Measurements from ENCODE around the gene SLC1A3. TPM values are rescaled to one million over a fixed set of nuclear protein-coding genes. Genes with fewer than 3 reads are reported as not detected.

SLC1A3 gene
- total and polyA plus RNA-seq, 10 of the 15 experiments (the other 5 are each of a cell fraction or from before 2014, with no cell fraction given): 0.23 to 4.4 (median 3.3) TPM

DNA sequence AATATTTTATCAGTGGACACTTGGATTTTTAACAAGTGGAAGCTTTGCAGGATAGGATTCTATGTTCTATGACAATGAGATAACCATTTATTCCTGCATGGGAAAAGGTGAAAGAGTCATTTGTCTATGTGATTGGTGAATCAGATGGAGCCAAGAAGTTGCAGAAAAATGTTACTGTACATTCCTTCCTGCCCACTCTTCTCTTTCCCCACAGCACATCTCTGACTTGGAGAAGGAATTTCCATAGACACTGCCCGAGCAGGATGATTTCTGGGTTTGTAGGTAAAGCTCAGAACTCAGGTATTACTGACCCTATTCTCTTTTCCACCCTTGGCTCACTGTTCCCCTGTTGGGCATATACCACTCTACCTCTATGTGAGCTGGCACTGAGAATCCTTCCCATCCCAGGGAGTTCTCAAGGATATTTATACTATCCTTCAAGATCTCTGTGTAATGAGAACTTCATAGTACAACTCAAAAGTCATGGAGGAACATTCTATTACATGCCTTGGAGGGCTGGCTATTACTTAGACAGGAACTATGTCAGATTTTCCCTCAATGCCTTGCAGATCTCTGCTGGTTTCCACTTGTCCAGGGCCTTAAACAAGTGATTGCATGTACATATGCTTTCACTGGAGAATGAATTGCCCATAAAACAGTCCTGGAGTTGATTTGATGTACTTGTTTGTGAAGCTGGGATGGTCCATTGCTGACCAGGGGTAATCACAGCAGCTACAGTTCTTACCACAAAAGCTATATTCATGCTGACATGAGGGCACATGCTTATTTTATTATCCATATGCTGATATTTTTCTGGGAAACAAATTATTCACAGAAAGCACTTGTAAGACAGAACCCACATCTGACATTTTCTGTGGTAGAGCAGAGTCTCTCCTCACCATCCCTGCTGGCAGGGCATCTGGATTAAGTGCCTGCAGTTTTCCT lies 24.1 kb downstream of the SLC1A3 start:
- ChIA-PET RAD21 (ENCODE audit: unreplicated experiment) (no interaction called here), CTCF (no interaction called here)
- in situ Hi-C loops (cut with MboI): no loop called here
- no peak for TF ChIP-seq CREB1 (IDR thresholded peaks at IDR 0.05; ENCODE audit: low read depth)
- TF ChIP-seq, protein P1, sequence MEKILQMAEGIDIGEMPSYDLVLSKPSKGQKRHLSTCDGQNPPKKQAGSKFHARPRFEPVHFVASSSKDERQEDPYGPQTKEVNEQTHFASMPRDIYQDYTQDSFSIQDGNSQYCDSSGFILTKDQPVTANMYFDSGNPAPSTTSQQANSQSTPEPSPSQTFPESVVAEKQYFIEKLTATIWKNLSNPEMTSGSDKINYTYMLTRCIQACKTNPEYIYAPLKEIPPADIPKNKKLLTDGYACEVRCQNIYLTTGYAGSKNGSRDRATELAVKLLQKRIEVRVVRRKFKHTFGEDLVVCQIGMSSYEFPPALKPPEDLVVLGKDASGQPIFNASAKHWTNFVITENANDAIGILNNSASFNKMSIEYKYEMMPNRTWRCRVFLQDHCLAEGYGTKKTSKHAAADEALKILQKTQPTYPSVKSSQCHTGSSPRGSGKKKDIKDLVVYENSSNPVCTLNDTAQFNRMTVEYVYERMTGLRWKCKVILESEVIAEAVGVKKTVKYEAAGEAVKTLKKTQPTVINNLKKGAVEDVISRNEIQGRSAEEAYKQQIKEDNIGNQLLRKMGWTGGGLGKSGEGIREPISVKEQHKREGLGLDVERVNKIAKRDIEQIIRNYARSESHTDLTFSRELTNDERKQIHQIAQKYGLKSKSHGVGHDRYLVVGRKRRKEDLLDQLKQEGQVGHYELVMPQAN (conservative IDR thresholded peaks at IDR 0.05): no peak
- no peak for TF ChIP-seq ZBTB4 (CRISPR knock-in tag; IDR thresholded peaks at IDR 0.05)
- no peak for TF ChIP-seq MTA2 (IDR thresholded peaks at IDR 0.05; ENCODE audit: low read depth)
- TF ChIP-seq DPF2 (IDR thresholded peaks at IDR 0.05): no peak
- no peak for TF ChIP-seq SPI1 (IDR thresholded peaks at IDR 0.05; ENCODE audit: borderline replicate concordance, insufficient read depth, low read depth, low read length)
- TF ChIP-seq CHD2 (IDR thresholded peaks at IDR 0.05; ENCODE audit: borderline replicate concordance, low read depth, low read length): no peak
- no peak for TF ChIP-seq GATAD2B (conservative IDR thresholded peaks at IDR 0.05; ENCODE audit: low read depth)
- no peak for TF ChIP-seq CHD4 (IDR thresholded peaks at IDR 0.05)
- TF ChIP-seq TARDBP (IDR thresholded peaks at IDR 0.05; ENCODE audit: borderline replicate concordance): no peak
- TF ChIP-seq SIX5 (IDR thresholded peaks at IDR 0.05; ENCODE audit: low read depth, low read length, severe bottlenecking): no peak
- no peak for TF ChIP-seq E2F4 (IDR thresholded peaks at IDR 0.05; ENCODE audit: low read depth, low read length)
- TF ChIP-seq, protein P2, sequence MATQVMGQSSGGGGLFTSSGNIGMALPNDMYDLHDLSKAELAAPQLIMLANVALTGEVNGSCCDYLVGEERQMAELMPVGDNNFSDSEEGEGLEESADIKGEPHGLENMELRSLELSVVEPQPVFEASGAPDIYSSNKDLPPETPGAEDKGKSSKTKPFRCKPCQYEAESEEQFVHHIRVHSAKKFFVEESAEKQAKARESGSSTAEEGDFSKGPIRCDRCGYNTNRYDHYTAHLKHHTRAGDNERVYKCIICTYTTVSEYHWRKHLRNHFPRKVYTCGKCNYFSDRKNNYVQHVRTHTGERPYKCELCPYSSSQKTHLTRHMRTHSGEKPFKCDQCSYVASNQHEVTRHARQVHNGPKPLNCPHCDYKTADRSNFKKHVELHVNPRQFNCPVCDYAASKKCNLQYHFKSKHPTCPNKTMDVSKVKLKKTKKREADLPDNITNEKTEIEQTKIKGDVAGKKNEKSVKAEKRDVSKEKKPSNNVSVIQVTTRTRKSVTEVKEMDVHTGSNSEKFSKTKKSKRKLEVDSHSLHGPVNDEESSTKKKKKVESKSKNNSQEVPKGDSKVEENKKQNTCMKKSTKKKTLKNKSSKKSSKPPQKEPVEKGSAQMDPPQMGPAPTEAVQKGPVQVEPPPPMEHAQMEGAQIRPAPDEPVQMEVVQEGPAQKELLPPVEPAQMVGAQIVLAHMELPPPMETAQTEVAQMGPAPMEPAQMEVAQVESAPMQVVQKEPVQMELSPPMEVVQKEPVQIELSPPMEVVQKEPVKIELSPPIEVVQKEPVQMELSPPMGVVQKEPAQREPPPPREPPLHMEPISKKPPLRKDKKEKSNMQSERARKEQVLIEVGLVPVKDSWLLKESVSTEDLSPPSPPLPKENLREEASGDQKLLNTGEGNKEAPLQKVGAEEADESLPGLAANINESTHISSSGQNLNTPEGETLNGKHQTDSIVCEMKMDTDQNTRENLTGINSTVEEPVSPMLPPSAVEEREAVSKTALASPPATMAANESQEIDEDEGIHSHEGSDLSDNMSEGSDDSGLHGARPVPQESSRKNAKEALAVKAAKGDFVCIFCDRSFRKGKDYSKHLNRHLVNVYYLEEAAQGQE (IDR thresholded peaks at IDR 0.05; ENCODE audit: low read depth, low read length): no peak

More for the DNA sequence above, 24.1 kb downstream of the SLC1A3 start:
- Histone ChIP-seq H3K9ac (ENCODE audit: control insufficient read depth, insufficient read depth, low read length) (no peak overlapping the region), H3K79me2 (ENCODE audit: control insufficient read depth, insufficient read depth, low read length) (no peaks in the 10 kb centered on the region), H3K27ac (ENCODE audit: control insufficient read depth, insufficient read depth) (no peak overlapping the region), H3K4me2 (ENCODE audit: control insufficient read depth, insufficient read depth) (no peak overlapping the region), H3K36me3 (ENCODE audit: control insufficient read depth in 2 of 2, insufficient read depth in 2 of 2, low read length in 1 of 2) (no peaks in the 10 kb centered on the region), H3K9me3 (replicated peaks; ENCODE audit: control insufficient read depth, insufficient read depth, low read length) (no peaks in the 10 kb centered on the region), H3K4me3 (no peak overlapping the region), H4K20me1 (ENCODE audit: control insufficient read depth, insufficient read depth) (no peaks in the 10 kb centered on the region), H3K4me1 (ENCODE audit: control insufficient read depth, insufficient read depth, low read length) (no peaks in the 10 kb centered on the region), H3K27me3 (replicated peaks in 1 of 2; ENCODE audit: control insufficient read depth in 2 of 2, insufficient read depth in 2 of 2, low read length in 1 of 2) (no peaks in the 10 kb centered on the region), H2AFZ (ENCODE audit: control insufficient read depth, low read depth, low read length) (no peak overlapping the region)
- no TSS peak for BruUV-seq (replicated peaks)
- DNase-seq (ENCODE audit: low read depth, low spot score): no peak
- 0% methylated on average over 1 of the region's 1 CpG for WGBS (ENCODE audit: insufficient coverage, insufficient replicate concordance, low lambda C conversion rate, missing lambda C conversion rate)
- ChIA-PET POLR2A (no interaction called here), SMC1A (ENCODE audit: uncharacterized antibody, unreplicated experiment) (interaction anchor here (1.6 kb wide), 1 partner anchor 61 kb away, joined by 4 read pairs; no protein-coding TSS in a partner anchor)
- intact Hi-C loops (cut with micrococcal nuclease; ENCODE audit: unreplicated experiment): no loop called here
- no peak for FAIRE-seq
- ATAC-seq: no peak
